ENCODE data around the gene EGFLAM.

- no peak for TF ChIP-seq EP300 (IDR thresholded peaks at IDR 0.05)
- no peak for TF ChIP-seq CTCF (IDR thresholded peaks at IDR 0.05)
- no peak for TF ChIP-seq POLR2A (IDR thresholded peaks at IDR 0.05; ENCODE audit: low read depth)
Measured at GRCh38 chr5:38443390-38443789, 185.0 kb downstream of the EGFLAM start.

Data from esophagus muscularis mucosa (tissue), 4 donors.